ENCODE data around the gene MASTL.
"Not testable (repeated sequence)": the region's sequence is repeated elsewhere in the genome, so short reads cannot be mapped to it uniquely, and the experiment has no call there.

MASTL gene

DNA sequence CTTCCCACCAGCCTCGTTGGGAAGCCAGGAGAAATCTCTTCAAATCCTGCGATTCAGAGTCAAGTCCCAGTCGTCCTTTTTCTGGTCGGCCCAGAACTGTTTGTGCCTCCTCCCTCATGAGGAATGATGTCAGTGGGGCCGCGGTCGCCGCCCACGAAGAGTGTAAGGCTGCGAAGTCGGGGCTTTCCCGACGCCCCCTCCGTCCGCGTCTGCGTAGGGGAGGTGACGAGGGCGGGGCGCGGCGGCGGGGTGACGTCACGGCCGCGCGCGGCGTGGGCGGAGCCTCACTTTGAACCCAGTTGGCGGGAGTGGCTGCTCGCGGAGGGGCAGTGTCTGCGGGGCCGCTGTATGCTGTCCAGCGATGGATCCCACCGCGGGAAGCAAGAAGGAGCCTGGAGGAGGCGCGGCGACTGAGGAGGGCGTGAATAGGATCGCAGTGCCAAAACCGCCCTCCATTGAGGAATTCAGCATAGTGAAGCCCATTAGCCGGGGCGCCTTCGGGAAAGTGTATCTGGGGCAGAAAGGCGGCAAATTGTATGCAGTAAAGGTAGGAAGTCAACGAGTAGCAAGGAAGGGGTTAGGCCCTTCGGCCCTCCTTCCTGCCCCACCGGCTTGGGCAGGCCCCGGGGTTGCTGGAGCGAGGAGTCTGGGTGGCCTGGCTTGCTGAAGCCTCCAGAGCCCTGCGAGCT lies at the start of gene MASTL:
TSS of gene MASTL (plus strand) at position 287 of the 689 bp plus-strand sequence. CDS start at position 362, 75 bp downstream.
- peak; percentile 86 for DNase-seq

DNA sequence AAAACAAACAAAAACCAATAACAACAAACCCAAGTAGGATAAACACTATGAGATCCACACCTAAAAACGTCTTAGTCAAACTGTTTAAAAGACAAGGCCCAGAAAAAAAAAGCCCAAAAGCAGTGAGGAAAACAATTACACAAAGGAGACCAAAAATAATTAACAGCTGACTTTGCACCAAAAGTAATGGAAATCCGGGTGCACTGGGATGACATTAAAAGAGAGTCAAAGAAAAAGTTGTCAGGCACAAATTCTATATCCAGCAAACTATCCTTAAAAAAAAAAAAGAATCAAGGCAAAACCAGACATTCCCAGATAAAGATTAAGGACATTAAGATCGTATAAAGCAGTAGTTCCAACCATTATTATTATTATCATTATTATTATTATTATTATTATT lies 47.0 kb upstream of the MASTL start:
- no peak for DNase-seq

DNA sequence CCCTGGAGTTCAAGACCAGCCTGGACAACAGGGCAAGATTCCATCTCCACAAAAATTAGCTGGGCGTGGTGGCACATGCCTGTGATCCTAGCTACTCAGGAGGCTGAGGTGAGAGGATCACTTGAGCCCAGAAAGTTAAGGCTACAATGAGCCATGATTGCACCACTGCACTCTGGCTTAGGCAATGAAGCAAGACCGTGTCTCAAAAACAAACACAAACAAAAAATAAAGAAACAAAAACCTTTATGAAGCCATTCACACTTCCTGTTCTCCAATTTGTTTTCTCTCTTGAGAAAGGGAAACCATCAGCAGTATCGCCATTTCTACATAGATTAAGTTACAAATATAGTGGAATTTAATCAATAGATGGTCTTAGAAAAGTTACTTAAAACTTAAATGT lies 20.8 kb upstream of the MASTL start:
- no peak for DNase-seq

DNA sequence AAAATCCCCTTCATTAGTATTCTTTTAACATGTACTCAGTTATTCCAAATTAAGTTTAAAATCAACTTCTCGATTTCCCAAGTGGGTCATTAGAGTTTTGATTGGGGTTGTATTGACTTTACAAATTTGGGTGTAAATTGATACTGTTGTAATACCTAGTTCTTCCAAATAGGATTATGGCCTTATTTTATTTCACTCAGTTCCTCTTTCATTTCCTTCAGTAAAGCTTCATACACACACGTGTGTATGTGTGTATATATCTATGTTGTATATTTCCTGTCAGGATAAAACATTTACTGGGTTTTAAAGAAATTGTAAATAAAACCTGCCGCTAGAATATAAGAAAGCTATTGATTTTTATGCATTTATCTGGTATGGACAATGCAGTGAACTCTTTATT lies 16.9 kb upstream of the MASTL start:
- DNase-seq, result no peak

DNA sequence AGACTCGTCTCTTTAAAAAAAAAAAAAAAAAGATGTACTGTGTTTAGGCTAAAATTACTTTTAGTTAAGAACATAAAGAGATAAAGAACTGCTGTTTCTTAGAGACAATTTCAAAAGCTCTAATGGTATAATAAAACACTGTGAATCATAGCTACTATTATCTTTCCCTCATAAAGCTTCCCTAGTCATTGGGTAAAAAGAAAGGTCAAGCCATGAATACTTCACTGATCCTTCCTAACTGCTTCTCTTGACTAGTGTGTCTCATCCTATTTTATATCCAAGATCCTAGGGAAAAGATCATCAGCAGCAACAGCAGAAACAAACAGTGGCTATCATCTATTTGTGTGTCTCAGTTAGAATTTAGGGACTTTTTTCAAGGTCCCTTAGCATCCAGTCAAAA lies 11.5 kb upstream of the MASTL start:
- DNase-seq, result no peak

DNA sequence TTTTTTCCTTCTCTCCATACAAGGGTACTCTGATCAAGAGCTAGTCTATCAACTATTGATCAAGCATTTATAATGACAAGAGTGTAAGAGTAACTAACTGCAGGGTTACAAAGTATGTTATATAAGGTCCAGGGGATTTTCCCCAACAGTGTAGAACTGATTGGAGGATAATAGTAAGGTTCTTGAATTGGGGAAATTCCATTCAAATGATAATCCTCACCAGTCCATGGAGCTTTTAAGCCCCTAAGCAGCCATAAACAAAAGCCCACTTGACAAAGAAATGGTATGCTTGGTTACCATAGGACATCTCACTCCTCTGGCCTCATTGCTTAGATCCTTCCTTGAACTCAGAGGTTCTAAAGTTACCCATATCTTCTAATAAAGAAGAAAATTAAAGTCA lies 9.2 kb upstream of the MASTL start:
- DNase-seq, result no peak

DNA sequence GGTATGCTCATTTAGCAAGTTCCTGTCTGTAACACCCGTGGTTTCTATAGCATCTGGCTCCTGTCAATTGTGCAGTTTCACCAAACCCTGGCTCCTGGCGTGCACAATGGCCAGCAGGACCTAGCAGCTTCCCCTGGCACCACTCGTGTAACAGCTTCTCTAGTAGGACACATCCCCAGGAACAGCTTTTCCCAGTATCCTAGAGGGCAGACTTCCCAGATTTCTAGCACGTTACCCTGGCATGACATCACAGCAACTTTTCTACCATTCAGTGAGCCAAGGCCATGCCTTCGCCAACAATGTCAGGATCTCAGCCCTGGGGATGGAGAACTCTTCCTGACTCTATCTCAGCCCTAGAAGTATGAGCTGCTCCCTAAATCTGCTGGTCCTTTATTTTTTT lies 7.5 kb upstream of the MASTL start:
- DNase-seq, result no peak

DNA sequence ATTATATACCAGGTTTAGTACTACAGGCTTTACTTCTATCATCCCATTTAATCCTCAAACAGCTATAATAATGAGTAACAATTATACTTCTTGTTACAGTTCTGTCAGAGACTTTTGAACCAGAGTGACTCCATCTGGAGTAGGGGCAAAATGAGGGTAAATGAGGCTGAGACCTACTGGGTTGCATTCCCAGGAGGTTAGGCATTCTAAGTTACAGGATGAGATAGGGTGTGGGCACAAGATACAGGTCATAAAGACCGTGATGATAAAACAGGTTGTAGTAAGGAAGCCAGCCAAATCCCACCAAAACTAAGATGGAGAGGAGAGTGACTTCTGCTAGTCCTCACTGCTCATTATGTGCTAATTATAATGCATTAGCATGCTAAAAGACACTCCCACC lies 4.9 kb upstream of the MASTL start:
- DNase-seq, result no peak

DNA sequence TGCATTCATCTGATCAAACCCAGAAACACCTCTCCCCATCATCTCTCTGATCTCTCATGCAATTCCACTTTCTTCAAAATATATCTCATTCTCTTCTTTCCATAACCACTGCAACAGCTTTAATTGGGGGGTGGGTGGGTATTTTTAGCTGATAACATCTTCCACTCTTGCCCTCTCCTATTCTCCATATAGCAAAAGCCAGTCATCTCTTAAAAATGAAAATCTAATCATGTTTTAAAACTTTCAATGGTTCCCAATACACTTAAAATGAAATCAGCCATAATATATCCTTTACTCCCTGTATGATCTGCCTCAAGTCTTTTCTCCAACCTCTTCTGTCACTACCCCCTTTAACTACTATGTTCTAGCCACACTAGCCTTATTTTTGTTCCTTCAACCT lies 2.5 kb upstream of the MASTL start:
- no peak for DNase-seq

DNA sequence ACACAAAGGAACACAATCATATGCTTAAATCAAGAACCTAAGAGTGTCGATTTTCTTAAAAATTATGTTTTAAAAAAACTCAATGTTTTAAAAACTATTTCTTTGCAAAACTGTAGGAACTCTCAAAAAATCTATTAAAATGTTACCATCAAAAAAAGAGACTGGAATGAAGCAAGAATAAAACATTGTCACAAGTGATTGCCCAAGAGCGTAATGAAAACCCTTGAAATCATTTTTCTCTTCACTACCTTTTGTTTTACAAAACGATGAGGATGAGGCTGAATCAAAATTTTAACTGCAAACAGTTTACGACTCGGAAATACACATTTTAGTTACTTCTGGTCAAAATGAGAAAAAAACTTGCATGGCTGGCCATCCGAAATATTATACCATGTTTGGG lies 1.8 kb upstream of the MASTL start:
- DNase-seq, result no peak

DNA sequence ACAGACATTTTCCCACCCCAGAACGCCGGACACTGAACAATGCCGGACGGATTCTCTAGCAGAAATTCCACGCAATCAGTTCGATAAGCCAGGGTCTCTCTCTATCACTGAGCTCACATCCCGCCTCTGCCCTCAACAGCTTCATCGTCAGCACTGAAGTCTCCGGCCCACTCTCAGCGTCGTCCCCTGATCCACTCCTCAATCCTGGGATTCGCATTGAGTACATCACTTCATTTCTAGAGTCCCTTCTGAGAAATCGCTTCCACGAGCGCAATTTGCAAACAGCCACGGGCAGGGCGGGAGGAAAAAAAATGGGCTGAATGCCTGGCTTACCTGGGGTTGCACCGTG lies 1.3 kb upstream of the MASTL start:
- DNase-seq, result no peak

DNA sequence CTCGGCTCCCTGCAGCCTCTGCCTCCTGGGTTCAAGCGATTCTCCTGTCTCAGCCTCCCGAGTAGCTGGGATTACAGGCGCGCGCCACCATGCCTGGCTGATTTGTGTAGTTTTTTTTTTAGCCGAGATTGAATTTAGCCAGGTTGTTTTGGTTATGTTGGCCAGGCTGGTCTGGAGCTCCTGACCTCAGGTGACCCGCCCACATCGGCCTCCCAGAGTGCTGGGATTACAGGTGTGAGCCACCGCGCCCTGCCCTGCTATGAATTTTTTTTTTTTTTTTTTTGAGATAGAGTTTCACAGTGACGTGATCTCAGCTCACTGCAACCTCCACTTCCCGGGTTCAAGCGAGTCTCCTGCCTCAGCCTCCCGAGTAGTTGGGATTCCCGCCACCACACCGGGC lies 1.4 kb downstream of the MASTL start:
- not testable (repeated sequence) for DNase-seq

DNA sequence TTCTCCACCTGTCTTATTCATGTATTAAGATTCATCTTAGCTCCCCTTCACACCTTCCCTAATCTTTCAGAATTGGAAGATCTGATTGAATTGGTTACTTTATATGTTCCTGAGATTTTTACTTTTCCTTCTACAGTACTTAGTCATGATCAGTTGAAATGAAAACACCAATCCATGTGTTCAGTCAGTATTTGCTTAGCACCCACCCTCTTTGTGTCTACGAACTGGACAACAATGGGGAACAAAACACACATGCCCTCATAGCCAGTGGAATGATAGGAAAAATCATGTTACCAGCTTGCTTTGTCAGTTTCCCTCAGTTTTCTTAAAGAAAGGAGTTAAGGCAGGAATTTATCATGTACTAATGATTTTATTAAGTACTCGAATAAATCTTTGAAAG lies 2.0 kb downstream of the MASTL start:
- no peak for DNase-seq

DNA sequence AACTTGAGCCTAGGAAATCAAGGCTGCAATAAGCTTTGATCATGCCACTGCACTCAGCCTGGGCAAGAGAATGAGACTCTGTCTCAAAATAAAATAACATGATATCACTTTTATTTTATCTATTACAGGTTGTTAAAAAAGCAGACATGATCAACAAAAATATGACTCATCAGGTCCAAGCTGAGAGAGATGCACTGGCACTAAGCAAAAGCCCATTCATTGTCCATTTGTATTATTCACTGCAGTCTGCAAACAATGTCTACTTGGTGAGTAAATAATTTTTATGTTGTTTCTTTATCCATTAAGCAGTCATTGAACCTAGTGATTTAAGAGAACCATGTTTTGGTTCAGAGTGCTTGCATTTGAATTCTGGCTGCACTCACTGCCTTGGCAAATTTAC lies 3.3 kb downstream of the MASTL start:
- no peak for DNase-seq

DNA sequence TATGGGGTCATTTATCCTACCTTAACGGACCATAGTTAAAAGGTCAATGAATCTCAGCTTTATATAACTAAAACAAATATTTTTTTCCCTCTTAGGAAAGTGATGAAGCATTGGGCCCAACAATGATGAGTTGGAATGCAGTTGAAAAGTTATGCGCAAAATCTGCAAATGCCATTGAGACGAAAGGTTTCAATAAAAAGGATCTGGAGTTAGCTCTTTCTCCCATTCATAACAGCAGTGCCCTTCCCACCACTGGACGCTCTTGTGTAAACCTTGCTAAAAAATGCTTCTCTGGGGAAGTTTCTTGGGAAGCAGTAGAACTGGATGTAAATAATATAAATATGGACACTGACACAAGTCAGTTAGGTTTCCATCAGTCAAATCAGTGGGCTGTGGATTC lies 14.7 kb downstream of the MASTL start:
- DNase-seq, result no peak

DNA sequence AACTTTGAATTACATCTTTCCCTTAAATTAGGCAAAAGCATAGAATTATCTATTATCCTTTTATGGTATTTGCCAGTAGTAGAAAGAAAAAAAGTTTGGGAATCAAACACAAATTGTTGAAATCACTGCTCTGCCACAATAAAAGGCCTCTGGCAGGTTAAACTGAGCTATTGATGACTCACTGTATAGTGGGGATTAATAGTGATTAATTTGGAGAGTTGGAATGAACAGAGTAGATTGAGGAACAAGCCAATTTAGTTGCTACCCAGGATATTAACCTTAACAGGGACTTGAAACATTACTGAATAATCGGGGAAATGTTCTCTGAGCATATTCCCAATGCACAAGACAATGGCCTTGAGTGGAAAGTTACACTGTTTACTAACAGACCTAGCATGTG lies 33.1 kb downstream of the MASTL start:
- DNase-seq, result no peak

DNA sequence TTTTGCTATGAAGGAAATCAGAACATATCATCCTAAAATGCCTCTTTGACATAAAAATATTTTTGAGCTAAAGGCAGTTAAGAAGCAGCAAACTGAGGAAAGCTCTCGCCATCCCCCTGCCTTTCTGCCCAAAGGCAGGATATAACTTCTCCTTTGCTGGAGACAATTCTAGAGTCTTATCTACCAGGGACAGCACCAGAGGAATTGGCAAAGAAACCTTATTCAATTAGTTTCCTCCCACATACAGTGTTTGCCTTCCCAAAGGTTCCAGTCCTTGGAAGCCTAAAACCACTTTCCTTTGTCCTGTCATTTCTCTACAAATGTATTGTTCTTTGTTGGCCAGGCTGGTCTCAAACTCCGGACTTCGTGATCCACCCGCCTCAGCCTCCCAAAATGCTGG lies 33.7 kb downstream of the MASTL start:
- no peak for DNase-seq

DNA sequence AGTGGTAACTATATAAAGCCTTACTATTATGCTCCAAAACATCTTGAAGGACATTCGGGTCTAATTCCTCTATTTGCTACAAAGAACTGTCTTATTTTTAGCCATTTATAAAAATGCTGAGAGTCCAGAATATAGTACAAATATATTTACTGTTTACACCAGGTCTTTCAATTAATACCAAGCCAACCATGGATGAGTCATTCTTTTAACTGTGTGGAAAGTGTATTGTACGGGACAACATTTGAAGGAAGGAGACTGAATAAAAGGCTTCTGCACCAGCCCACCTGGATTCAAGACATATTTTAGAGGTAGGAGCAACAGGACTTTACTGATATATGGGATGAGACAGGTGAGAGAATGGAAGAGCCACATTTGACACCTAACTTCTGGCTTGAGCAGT lies 35.4 kb downstream of the MASTL start:
- no peak for DNase-seq

DNA sequence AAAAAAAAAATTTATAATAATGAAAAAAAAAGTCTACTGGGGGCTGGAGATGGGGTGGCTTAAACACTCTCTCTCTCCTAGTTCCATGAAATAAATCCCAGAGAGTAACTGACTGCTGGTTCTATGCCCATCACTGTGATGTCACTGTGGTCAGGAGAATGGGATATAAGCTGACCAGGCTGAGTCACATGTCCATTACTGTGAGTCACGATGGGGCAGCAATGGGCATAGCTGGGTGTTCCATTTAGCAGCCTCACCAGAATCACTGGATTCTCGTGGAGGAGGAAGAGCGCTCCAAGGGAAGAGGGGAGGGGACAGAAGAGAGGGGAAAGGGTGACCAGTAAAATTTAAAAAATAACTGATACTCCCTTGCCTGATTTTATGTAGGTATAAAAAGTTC lies 37.1 kb downstream of the MASTL start:
- peak; percentile 96 for DNase-seq

DNA sequence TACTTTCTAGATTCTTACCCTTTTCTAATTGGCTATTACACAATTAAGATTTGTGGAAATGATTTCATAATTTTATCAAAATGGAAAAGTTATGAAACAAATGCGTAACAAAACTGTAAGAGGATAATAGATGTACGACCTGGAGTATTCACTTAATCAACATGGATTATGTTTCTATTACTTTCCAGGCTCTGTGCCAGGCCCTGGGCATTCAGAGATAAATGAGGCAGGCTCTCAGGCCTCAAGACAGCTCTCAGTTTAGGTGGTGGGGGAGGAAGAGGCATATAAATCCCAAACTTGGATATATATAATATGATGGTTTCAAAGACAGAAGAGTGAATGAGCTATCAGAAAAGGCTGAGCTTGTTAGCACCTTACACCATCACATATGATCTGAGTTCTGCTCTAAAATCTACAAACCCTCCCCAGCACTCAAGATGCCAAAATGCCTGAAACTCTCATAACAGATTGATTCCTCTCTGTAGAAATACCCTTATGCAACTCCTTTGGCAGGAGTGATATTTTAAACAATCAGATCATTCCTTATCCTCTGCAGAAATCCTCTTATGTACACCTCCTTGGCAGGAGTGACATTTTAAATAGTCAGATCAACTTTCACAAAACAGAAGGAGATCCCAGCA lies 42.9 kb downstream of the MASTL start:
- DNase-seq, result peak; percentile 54

DNA sequence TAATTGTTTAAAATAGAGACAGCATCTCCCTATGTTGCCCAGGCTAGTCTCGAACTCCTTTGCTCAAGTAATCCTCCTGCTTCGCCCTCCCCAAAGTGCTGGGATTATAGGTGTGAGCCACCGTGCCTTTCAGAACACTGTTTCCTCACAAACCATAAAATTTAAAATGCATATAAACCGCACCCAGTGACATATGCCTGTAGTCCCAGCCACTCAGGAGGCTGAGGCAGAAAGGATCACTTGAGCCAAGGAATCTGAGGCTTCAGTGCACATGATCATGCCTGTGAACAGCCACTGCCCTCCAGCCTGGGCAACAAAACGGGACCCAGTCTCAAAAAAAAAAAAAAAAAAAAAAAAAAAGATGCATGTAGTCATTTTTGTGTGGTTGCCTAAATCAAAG lies 48.7 kb downstream of the MASTL start:
- no peak for DNase-seq

DNA sequence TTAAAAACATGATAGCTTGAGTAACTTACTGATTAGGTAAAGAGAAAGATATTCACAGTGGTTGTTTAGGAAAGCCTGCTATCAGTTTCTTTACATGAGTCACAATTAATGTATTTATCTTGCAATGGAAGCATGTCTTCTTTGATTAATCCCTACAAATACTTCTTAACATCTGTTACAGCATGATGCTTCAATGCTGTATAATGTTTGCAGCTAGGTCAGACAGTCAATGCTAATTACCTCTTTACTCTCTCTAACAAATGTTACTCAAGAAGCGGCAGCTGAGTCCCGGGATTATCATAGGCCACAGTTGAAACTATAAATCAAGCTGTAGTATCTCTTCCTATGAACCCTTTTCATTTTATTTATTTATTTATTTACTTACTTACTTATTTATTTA lies 52.2 kb downstream of the MASTL start:
- DNase-seq, result no peak

DNA sequence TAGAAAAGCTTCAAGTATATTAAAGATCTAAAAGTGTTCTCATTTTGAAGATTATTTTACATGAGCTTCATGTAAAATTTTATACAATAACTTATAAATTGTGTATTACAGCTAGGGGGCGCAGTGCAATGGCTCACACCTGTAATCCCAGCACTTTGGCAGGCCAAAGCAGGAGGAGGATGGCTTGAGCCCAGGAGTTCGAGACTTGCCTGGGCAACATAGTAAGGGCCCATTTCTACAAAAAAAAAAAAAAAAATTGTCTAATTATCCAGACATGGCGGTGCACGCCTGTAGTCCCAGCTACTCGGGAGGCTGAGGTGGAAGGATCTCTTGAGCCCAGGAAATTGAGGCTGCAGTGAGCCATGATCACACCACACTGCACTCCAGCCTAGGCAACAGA lies 68.8 kb downstream of the MASTL start:
- DNase-seq, result peak; percentile 5

DNA sequence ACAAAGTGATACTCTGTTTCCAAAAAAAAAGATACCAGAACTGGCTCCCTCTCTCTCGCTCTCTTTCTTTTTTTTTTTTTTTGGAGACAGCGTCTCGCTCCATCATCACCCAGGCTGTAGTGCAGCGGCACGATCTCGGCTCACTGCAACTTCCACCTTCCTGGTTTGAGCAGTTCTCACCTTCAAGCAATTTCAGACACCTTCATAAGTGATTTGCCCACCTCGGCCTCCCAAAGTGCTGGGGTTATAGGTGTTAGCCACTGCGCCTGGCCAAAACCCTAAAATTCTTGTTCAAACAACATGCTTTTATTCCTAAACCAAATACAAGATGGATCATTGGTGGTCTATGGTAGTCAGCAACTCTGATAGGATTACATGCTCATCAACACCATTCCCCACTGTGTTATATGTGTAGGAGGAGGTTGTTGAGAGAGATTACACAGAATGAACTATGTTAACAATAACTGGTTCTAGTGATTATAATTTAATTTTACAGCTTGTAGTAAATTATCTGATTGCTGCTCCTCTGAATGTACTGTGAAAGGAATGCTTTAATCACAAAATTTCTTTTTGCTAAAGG lies 69.9 kb downstream of the MASTL start:
- no peak for DNase-seq

Data from NCI-H226 (cell line).